HepG2 (cell line): ENCODE measurements around the gene FMOD. TPM values are rescaled to one million over a fixed set of nuclear protein-coding genes. Genes with fewer than 3 reads are reported as not detected.

Experiments used
- ARID5B ChIP-seq: IDR thresholded peaks from 2 replicates; pipeline ENCODE4 v1.4.0; 2020; ENCODE audit warnings: mild to moderate bottlenecking, missing genetic modification reagents
- EP300 ChIP-seq, 3 experiments: sonication (generic) in 1 of 3; formaldehyde crosslinking in 1 of 3; IDR thresholded peaks; 2 replicates each; pipeline versions ENCODE4 v1.5.1 to v1.6.1; 2011 to 2020; ENCODE audit warnings: low read depth in 2 of 3, low read length in 2 of 3, borderline replicate concordance in 1 of 3, improper control_type of control experiment in 1 of 3, mild to moderate bottlenecking in 1 of 3, missing genetic modification reagents in 1 of 3, moderate library complexity in 1 of 3
- FOXA1 ChIP-seq, 2 experiments: fragments of 450-650 bp in 1 of 2; sonication (generic) in 1 of 2; formaldehyde crosslinking in 1 of 2; IDR thresholded peaks; 2 replicates each; pipeline versions ENCODE4 v1.4.0 to v1.6.1; 2016 to 2020; ENCODE audit warnings: missing genetic modification reagents in 1 of 2
- HOXA3 ChIP-seq: sonication (generic); formaldehyde crosslinking; IDR thresholded peaks from 2 replicates; pipeline ENCODE4 v1.5.0; 2020; ENCODE audit warnings: missing genetic modification reagents
- NR2C2 ChIP-seq: sonication (generic); formaldehyde crosslinking; IDR thresholded peaks from 2 replicates; pipeline ENCODE4 v1.4.0; 2020; ENCODE audit warnings: missing genetic modification reagents, mild to moderate bottlenecking, moderate library complexity, borderline replicate concordance
- PITX1 ChIP-seq: sonication (generic); formaldehyde crosslinking; IDR thresholded peaks from 2 replicates; pipeline ENCODE4 v1.5.1; 2020; ENCODE audit warnings: mild to moderate bottlenecking, missing genetic modification reagents
- SAP130 ChIP-seq: IDR thresholded peaks from 2 replicates; pipeline ENCODE4 v1.6.1; 2016; ENCODE audit warnings: low read depth
- SKI ChIP-seq: fragments of 450-650 bp; IDR thresholded peaks from one replicate; pipeline ENCODE4 v1.6.1; 2018; ENCODE audit warnings: mild to moderate bottlenecking; ENCODE audit not compliant: partially characterized antibody
- SOX13 ChIP-seq, 3 experiments: fragments of 450-650 bp in 1 of 3; sonication (generic) in 1 of 3; formaldehyde crosslinking in 1 of 3; IDR thresholded peaks in 2 of 3; conservative IDR thresholded peaks in 1 of 3; 2 replicates each; pipeline versions ENCODE4 v1.5.0 to v1.6.1; 2016 to 2020; ENCODE audit warnings: antibody characterized with exemption in 1 of 3, mild to moderate bottlenecking in 1 of 3, missing compliant biosample characterization in 1 of 3, missing genetic modification reagents in 1 of 3, moderate library complexity in 1 of 3
- TFAP4 ChIP-seq: sonication (generic); IDR thresholded peaks from 2 replicates; pipeline ENCODE4 v1.6.1; 2016; ENCODE audit warnings: low read depth, borderline replicate concordance
- TFDP1 ChIP-seq: IDR thresholded peaks from 2 replicates; pipeline ENCODE4 v1.6.1; 2016; ENCODE audit warnings: missing compliant biosample characterization, missing genetic modification reagents, borderline replicate concordance
- UBTF ChIP-seq: sonication (generic); formaldehyde crosslinking; IDR thresholded peaks from 2 replicates; pipeline ENCODE4 v1.4.0; 2020; ENCODE audit warnings: mild to moderate bottlenecking, missing genetic modification reagents
- ZFP36L1 ChIP-seq: sonication (generic); formaldehyde crosslinking; IDR thresholded peaks from 2 replicates; pipeline ENCODE4 v1.8.0; 2022; ENCODE audit warnings: mild to moderate bottlenecking, missing genetic modification reagents, moderate library complexity
- ZNF282 ChIP-seq: fragments of 450-650 bp; IDR thresholded peaks from 2 replicates; pipeline ENCODE4 v1.6.1; 2018; ENCODE audit not compliant: partially characterized antibody
- ZNF451 ChIP-seq: sonication (generic); formaldehyde crosslinking; IDR thresholded peaks from 2 replicates; pipeline ENCODE4 v1.5.0; 2020; ENCODE audit warnings: mild to moderate bottlenecking, missing genetic modification reagents
- ZNF737 ChIP-seq: sonication (generic); formaldehyde crosslinking; IDR thresholded peaks from 2 replicates; pipeline ENCODE4 v1.5.0; 2020; ENCODE audit warnings: missing genetic modification reagents, mild to moderate bottlenecking, borderline replicate concordance
- ZSCAN12 ChIP-seq: sonication (generic); formaldehyde crosslinking; IDR thresholded peaks from 2 replicates; pipeline ENCODE4 v1.9.0; 2021; ENCODE audit warnings: mild to moderate bottlenecking, missing genetic modification reagents
- polyA plus RNA-seq, 8 experiments: library from polyadenylated mRNA; depleted of rRNA in 3 of 8; stranded (reverse) in 7 of 8; unstranded in 1 of 8; fragments of >200 nt; fragmentation: Illumina TruSeq in 4 of 8; extraction: Trizol in 4 of 8; gene quantifications; 2 replicates each; pipeline versions ENCODE4 v1.2.1 to v1.2.3, GENCODE V29; 2011 to 2016; ENCODE audit warnings: low read depth in 4 of 8, missing spikeins in 1 of 8, mixed read lengths in 1 of 8; ENCODE audit not compliant: insufficient read depth in 1 of 8
- total RNA-seq, 5 experiments: library from RNA; depleted of rRNA; stranded (reverse); fragments of >200 nt; fragmentation: Illumina TruSeq; extraction: Trizol; gene quantifications; 2 replicates each; pipeline ENCODE4 v1.2.3, GENCODE V29; 2016; ENCODE audit warnings: low read depth in 1 of 5

The FMOD gene
- total and polyA plus RNA-seq, 2 of the 13 experiments (the other 11 are each of a cell fraction or from before 2014, with no cell fraction given): 0.08 TPM; not detected in 1

GRCh38 chr1:203291201-203292096 lies 59.5 kb downstream of the FMOD start (continued):
- TF ChIP-seq UBTF (CRISPR knock-in tag): 0 out of 2 replicates have a peak, but pooled peaks have one; percentile 27
- no peak for TF ChIP-seq HOXA3 (CRISPR knock-in tag)
- TF ChIP-seq ZNF737 (CRISPR knock-in tag): 0 out of 2 replicates have a peak, but pooled peaks have one; percentile 47
- peak; percentile 41 for TF ChIP-seq SKI
- peak; percentile 79 for TF ChIP-seq NR2C2 (CRISPR knock-in tag)
- TF ChIP-seq TFDP1 (CRISPR knock-in tag): peak; percentile 47; the same call in 1 of the 2 replicates
- 0 out of 4 replicates have a peak, but pooled peaks of 1 of the 2 experiments have one; percentile 39 for TF ChIP-seq EP300 (IDR thresholded peaks at IDR 0.05; ENCODE audit: low read depth in 2 of 2, low read length in 2 of 2)
- no peak for TF ChIP-seq EP300 (CRISPR knock-in tag; IDR thresholded peaks at IDR 0.05; ENCODE audit: borderline replicate concordance)
- TF ChIP-seq ZFP36L1 (CRISPR knock-in tag): 0 out of 2 replicates have a peak, but pooled peaks have one; percentile 49
- TF ChIP-seq ARID5B: peak; percentile 17; the same call in 1 of the 2 replicates
- TF ChIP-seq FOXA1 (IDR thresholded peaks at IDR 0.05): no peak
- TF ChIP-seq FOXA1 (CRISPR knock-in tag; IDR thresholded peaks at IDR 0.05): peak; percentile 47
- 0 out of 2 replicates have a peak, but pooled peaks have one; percentile 49 for TF ChIP-seq ZSCAN12 (CRISPR knock-in tag)
- TF ChIP-seq ZNF451: 0 out of 2 replicates have a peak, but pooled peaks have one; percentile 33
- TF ChIP-seq TFAP4: 0 out of 2 replicates have a peak, but pooled peaks have one; percentile 21
- TF ChIP-seq SOX13 (IDR thresholded peaks at IDR 0.05): no peak
- TF ChIP-seq SOX13 (CRISPR knock-in tag; conservative IDR thresholded peaks at IDR 0.05 in 1 of 2, IDR thresholded peaks at IDR 0.05 in 1 of 2): 0 out of 4 replicates have a peak, but pooled peaks of 1 of the 2 experiments have one; percentile 12
- TF ChIP-seq SAP130 (CRISPR knock-in tag): peak; percentile 14; the same call in 1 of the 2 replicates
- TF ChIP-seq ZNF282: no peak
- TF ChIP-seq PITX1 (CRISPR knock-in tag): peak; percentile 66
